ENCODE data around the gene SCGB1D2.

The SCGB1D2 gene

DNA sequence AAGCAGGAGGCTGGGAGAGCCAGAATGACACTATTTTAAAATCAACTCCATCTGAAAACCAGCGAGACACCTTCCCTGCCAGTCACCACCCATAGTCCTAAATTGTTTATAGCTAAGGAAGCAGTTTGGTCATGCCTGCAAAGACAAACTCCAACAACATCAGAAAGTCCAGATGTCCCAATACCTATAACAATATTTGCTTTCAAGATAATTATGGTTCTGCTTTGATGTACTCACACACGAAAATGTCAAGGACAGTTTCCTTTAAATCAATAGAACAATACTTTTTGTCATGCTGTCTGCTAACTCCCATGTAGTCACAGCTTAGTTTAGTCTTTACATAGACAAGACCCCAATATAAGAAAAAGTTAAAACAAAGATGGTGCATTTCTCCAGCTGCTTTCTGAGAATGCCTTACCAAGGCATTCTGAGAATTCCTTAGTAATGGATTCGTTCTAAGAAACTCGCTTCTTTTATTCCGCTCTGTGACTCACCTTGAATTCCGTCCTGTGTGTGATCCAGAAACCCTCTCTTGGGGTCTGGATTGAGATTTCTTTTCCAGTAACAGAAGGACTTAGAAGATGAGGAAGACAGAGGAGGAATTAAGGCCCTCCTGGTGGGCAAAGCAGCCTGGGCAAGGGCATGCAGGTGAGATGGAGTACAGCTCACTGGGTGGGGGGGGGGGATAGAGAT lies 18.4 kb downstream of the SCGB1D2 start:
- DNase-seq, result no peak

DNA sequence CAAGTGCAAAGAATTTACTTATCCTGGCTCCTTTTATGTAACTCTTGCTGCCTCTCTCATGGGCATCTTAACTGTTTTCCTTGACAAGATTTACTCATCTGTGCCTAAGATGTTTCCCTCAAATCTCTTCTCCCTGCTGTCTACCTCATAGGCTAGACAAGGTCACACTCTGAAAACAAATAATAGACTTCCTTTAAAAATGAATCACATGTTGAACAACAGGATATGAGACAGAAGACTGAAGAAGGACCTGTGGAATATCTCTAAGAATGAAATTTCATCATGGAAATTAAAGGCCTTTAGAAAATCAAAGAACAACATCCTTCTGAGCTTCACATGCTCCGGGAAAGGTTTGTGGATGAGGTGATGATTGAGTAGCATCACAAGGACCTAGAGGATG lies 22.0 kb downstream of the SCGB1D2 start:
- DNase-seq, result no peak

DNA sequence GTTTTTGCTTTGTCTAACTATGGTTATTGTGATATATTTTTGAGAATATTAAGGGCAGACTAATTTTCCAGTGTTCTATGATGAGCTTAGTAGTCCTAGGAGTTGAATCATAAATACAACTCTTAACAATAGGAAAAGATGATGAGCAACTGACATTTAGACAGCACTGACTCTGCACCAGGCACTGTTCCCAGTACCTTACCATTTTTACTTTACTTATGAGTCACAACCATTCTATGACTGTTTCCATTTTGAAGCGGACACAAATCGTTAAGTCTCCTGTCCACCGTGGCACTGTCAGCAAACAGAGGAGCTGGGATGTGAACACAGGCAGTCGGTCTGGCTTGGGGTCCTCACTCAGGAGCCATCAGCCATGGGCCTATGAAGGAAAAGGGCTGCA lies 24.5 kb downstream of the SCGB1D2 start:
- no peak for DNase-seq

DNA sequence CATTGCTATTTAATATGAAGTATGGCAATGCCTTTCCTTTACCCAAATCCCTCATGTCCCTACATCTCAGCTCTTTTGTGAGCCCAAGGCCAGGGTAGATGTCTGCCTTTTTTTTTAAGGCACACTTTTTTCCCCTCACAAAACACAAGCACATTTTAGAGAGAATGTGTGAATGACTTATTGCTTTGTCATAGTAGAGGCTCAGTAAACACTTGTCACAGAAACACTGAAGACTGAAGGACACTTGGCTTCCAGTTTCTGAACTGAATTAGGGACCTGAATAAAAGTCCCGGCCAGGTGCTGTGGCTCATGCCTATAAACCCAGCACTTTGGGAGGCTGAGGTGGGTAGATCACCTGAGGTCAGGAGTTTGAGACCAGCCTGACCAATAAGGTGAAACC lies 25.0 kb downstream of the SCGB1D2 start:
- no peak for DNase-seq

DNA sequence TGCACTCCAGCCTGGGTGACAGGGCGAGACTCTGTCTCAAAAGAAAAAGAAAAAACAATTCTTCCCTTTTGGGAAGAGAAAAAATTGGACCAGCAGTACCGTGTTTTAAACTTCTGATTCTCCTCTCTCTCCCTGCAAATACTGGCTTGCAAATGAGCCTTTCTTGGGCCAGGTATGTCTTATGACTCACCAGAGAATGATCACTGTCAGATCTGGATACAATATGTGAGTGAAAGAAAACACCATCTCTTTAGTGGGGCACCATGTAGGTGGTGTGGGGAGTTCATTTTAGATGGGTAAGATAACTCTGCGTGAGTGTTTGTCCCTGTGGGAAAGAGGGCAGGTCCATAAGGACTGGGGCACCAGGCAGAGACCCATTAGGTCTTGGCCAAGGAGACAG lies 25.5 kb downstream of the SCGB1D2 start:
- no peak for DNase-seq

DNA sequence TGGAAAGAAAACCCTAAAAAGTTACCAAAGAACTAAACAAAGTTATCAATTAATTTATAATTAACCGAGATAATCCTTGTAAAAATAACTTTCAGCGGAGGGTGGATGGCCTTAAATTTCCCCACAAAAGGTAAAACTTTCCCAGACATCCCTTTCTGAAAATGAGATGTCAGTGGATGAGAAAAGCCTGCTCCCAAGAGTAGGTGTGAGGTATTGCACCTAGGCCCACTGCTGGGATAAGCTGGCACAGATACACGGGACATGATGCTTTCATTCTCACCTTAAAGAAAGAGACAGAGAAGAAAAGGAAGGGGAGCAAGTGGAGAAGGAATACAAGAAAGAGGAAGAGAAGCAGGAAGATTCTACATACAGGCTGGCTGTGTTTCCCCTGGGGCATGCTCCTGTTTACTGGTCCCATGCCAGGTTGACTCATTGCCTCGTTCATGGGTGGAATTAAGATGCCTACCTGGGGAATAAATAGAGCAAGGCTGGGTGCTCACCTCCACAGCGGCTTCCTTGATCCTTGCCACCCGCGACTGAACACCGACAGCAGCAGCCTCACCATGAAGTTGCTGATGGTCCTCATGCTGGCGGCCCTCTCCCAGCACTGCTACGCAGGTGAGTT lies 27.7 kb downstream of the SCGB1D2 start, which contains the start of gene SCGB2A2:
Gene SCGB2A2 (plus strand): TSS at position 505 of the 625 bp plus-strand sequence. CDS start 59 bp downstream, at position 564.
- no peak for DNase-seq

DNA sequence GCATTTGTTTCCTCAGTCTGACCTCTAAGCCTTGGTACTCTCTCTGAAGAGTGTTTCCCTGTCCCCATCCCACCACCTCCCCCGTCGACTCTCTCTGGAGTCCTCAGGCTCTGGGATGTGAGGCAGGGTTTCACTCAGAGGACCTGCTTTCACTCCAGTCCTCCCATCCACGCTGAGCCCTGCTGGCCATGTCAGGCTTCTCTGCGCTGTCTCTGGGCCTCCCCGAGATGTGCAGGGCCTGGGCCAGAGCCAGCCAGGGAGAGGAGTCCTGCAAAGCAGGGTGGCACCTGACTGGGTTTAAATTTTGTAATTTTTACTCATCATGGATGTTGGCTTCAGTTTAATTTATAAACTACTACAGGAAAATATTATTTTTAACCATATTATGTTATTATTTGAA lies 31.2 kb downstream of the SCGB1D2 start:
- no peak for DNase-seq

DNA sequence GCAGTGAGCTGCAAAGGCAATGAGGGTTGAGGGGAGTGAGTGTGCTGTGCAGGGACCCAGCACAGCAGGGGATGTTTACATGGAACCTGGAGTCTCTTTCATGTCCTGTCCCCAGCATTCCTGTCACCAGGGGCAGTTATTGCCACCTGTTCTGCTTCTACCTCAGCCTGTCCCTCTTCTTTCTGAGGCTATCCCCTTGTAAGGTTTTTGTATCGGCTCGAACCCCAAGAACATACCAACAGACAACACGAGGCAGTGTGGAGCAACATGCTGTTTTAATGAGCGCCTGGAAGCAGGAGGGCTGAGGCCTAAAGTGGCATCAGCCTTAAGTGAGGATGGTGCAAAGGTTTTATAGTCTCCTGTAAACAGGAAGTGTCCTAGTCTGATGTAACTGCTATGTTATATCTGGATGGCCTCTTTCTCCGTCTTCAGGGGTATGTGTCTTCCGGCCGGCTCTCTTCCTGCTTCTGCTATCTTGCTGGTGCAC lies 31.8 kb downstream of the SCGB1D2 start:
- no peak for DNase-seq

DNA sequence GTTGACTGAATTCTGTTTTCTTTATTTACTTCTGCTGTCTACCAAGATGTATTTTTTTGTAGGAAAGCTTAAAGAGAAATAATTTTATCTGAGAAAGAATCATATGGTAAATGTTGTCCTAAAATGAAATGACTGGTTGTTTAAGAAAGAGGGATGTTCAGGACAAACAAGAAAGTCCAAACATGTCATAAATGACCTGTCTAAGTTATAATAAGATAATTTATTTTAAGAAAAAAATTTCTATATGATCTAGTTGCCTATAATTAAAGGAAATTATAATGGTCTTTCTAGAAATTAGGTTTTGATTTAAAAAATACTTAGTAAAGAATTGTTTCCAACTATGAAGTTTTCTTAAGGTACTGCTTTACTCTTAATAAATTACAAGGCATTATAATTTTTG lies 38.4 kb downstream of the SCGB1D2 start:
- DNase-seq, result no peak
